ENCODE results near the gene SEBOX. TPM values are rescaled to one million over a fixed set of nuclear protein-coding genes. Genes with fewer than 3 reads are reported as not detected.

Gene SEBOX
- total and polyA plus RNA-seq, 4 experiments from 2014 or later = not detected

- CTCF ChIA-PET (ENCODE audit: partially characterized antibody) = interaction anchor here (1.2 to 4.2 kb wide), 2 partner anchors 8 to 17 kb away, joined by 4 to 19 read pairs; no protein-coding TSS in a partner anchor
Measured at GRCh38 chr17:28399808-28400207, 34.8 kb upstream of the SEBOX start.

GRCh38 chr17:28398280-28398981 lies 33.4 kb upstream of the SEBOX start:
- Mint-ChIP-seq H3K4me3 (no peak overlapping the region), H3K36me3 (peaks cover 9 to 28% of the 10 kb centered on the region in 2 donors), H3K27me3 (no peaks in the 10 kb centered on the region), H3K4me1 (peaks cover 0 to 12% (median 4%) of the 10 kb centered on the region in 4 donors), H3K9me3 (no peaks in the 10 kb centered on the region), H3K27ac (peak overlapping the region; percentile 24 to 65 (median 50))
- no peaks in the 10 kb centered on the region for H3K9me3 ChIP-seq (ENCODE audit: control insufficient read depth in 1 of 2, low read length in 2 of 2)
- no peaks in the 10 kb centered on the region for H3K4me1 ChIP-seq (ENCODE audit: insufficient read depth, low read length)
- intact Hi-C loops (cut with micrococcal nuclease) = no loop called here
- no peak overlapping the region for H3K4me3 ChIP-seq (ENCODE audit: low read length in 2 of 2)
- CTCF ChIA-PET (ENCODE audit: partially characterized antibody) = interaction anchor here (1.9 to 4.2 kb wide), 2 partner anchors 18 kb away, joined by 6 to 19 read pairs; no protein-coding TSS in a partner anchor
- POLR2A ChIA-PET (ENCODE audit: partially characterized antibody) = no interaction called here
- no peak for DNase-seq
- H3K36me3 ChIP-seq (ENCODE audit: insufficient read depth, low read length) = peaks cover 8% of the 10 kb centered on the region
- no peak overlapping the region for H3K27ac ChIP-seq (ENCODE audit: low read depth, low read length)
- H3K27me3 ChIP-seq (ENCODE audit: insufficient read depth, low read length) = no peaks in the 10 kb centered on the region

More at GRCh38 chr17:28399808-28400207, 34.8 kb upstream of the SEBOX start:
- H3K27ac ChIP-seq (ENCODE audit: low read depth, low read length) = no peak overlapping the region
- H3K36me3 Mint-ChIP-seq = peaks cover 0 to 17% of the 10 kb centered on the region in 2 donors
- peaks cover 8% of the 10 kb centered on the region for H3K36me3 ChIP-seq (ENCODE audit: insufficient read depth, low read length)
- no peaks in the 10 kb centered on the region for H3K4me1 ChIP-seq (ENCODE audit: insufficient read depth, low read length)
- DNase-seq = no peak
- no peak overlapping the region for H3K27ac Mint-ChIP-seq
- no peaks in the 10 kb centered on the region for H3K9me3 Mint-ChIP-seq
- no peak overlapping the region for H3K4me3 Mint-ChIP-seq
- peaks cover 0 to 16% (median 8%) of the 10 kb centered on the region in 4 donors for H3K4me1 Mint-ChIP-seq
- H3K27me3 Mint-ChIP-seq = no peaks in the 10 kb centered on the region
- H3K4me3 ChIP-seq (ENCODE audit: low read length in 2 of 2) = no peak overlapping the region
- POLR2A ChIA-PET (ENCODE audit: partially characterized antibody) = interaction anchor here (0.7 kb wide), 1 partner anchor 17 kb away, joined by 3 read pairs; no protein-coding TSS in a partner anchor
- no peaks in the 10 kb centered on the region for H3K9me3 ChIP-seq (ENCODE audit: control insufficient read depth in 1 of 2, low read length in 2 of 2)
- intact Hi-C loops (cut with micrococcal nuclease) = no loop called here
- no peaks in the 10 kb centered on the region for H3K27me3 ChIP-seq (ENCODE audit: insufficient read depth, low read length)

- Histone ChIP-seq H3K4me3 (ENCODE audit: low read length in 2 of 2) (no peak overlapping the region), H3K27me3 (ENCODE audit: insufficient read depth, low read length) (no peaks in the 10 kb centered on the region), H3K4me1 (ENCODE audit: insufficient read depth, low read length) (no peaks in the 10 kb centered on the region), H3K9me3 (ENCODE audit: control insufficient read depth in 1 of 2, low read length in 2 of 2) (no peaks in the 10 kb centered on the region), H3K27ac (ENCODE audit: low read depth, low read length) (no peak overlapping the region), H3K36me3 (ENCODE audit: insufficient read depth, low read length) (peaks cover 12% of the 10 kb centered on the region)
- no peak for DNase-seq
- Mint-ChIP-seq H3K9me3 (no peaks in the 10 kb centered on the region), H3K27me3 (no peaks in the 10 kb centered on the region), H3K4me3 (no peak overlapping the region), H3K27ac (peak overlapping the region in 5 of 7 donors; percentile 24 to 75 (median 54)), H3K36me3 (peaks cover 9 to 28% of the 10 kb centered on the region in 2 donors), H3K4me1 (peaks cover 0 to 10% (median 4%) of the 10 kb centered on the region in 4 donors)
- CTCF ChIA-PET (ENCODE audit: partially characterized antibody) = interaction anchor here (1.9 kb wide), 1 partner anchor 19 kb away, joined by 6 read pairs; no protein-coding TSS in a partner anchor
- POLR2A ChIA-PET (ENCODE audit: partially characterized antibody) = no interaction called here
- intact Hi-C loops (cut with micrococcal nuclease) = no loop called here
Measured at GRCh38 chr17:28397687-28398279, 32.8 kb upstream of the SEBOX start.

GRCh38 chr17:28397275-28397674 lies 32.3 kb upstream of the SEBOX start:
- intact Hi-C loops (cut with micrococcal nuclease) = no loop called here
- no peaks in the 10 kb centered on the region for H3K27me3 ChIP-seq (ENCODE audit: insufficient read depth, low read length)
- Mint-ChIP-seq H3K36me3 (peaks cover 9 to 31% of the 10 kb centered on the region in 2 donors), H3K4me3 (no peak overlapping the region), H3K27ac (peak overlapping the region in 2 of 7 donors; percentile 35 to 54), H3K9me3 (no peaks in the 10 kb centered on the region), H3K4me1 (peaks cover 0 to 4% (median 1%) of the 10 kb centered on the region in 4 donors), H3K27me3 (no peaks in the 10 kb centered on the region)
- no peak overlapping the region for H3K27ac ChIP-seq (ENCODE audit: low read depth, low read length)
- H3K36me3 ChIP-seq (ENCODE audit: insufficient read depth, low read length) = peaks cover 17% of the 10 kb centered on the region
- no peak for DNase-seq
- no peaks in the 10 kb centered on the region for H3K9me3 ChIP-seq (ENCODE audit: control insufficient read depth in 1 of 2, low read length in 2 of 2)
- CTCF ChIA-PET (ENCODE audit: partially characterized antibody) = interaction anchor here (1.9 kb wide), 1 partner anchor 19 kb away, joined by 6 read pairs; no protein-coding TSS in a partner anchor
- POLR2A ChIA-PET (ENCODE audit: partially characterized antibody) = no interaction called here
- H3K4me3 ChIP-seq (ENCODE audit: low read length in 2 of 2) = no peak overlapping the region
- H3K4me1 ChIP-seq (ENCODE audit: insufficient read depth, low read length) = no peaks in the 10 kb centered on the region

GRCh38 chr17:28396635-28397239 lies 31.7 kb upstream of the SEBOX start:
- no peaks in the 10 kb centered on the region for H3K27me3 ChIP-seq (ENCODE audit: insufficient read depth, low read length)
- no peaks in the 10 kb centered on the region for H3K4me1 ChIP-seq (ENCODE audit: insufficient read depth, low read length)
- H3K9me3 Mint-ChIP-seq = no peaks in the 10 kb centered on the region
- no peak overlapping the region for H3K27ac Mint-ChIP-seq
- H3K27ac ChIP-seq (ENCODE audit: low read depth, low read length) = no peak overlapping the region
- POLR2A ChIA-PET (ENCODE audit: partially characterized antibody) = no interaction called here
- no peaks in the 10 kb centered on the region for H3K27me3 Mint-ChIP-seq
- no peak for DNase-seq
- H3K36me3 Mint-ChIP-seq = peaks cover 9 to 33% of the 10 kb centered on the region in 2 donors
- CTCF ChIA-PET (ENCODE audit: partially characterized antibody) = interaction anchor here (1.9 kb wide), 1 partner anchor 20 kb away, joined by 6 read pairs; no protein-coding TSS in a partner anchor
- intact Hi-C loops (cut with micrococcal nuclease) = no loop called here
- H3K4me3 Mint-ChIP-seq = no peak overlapping the region
- H3K4me3 ChIP-seq (ENCODE audit: low read length in 2 of 2) = no peak overlapping the region
- H3K9me3 ChIP-seq (ENCODE audit: control insufficient read depth in 1 of 2, low read length in 2 of 2) = no peaks in the 10 kb centered on the region
- H3K36me3 ChIP-seq (ENCODE audit: insufficient read depth, low read length) = peaks cover 17% of the 10 kb centered on the region
- no peaks in the 10 kb centered on the region for H3K4me1 Mint-ChIP-seq

GRCh38 chr17:28395968-28396367 lies 31.0 kb upstream of the SEBOX start:
- no peaks in the 10 kb centered on the region for H3K9me3 ChIP-seq (ENCODE audit: control insufficient read depth in 1 of 2, low read length in 2 of 2)
- H3K27me3 ChIP-seq (ENCODE audit: insufficient read depth, low read length) = no peaks in the 10 kb centered on the region
- no peak for DNase-seq
- Mint-ChIP-seq H3K27me3 (no peaks in the 10 kb centered on the region), H3K36me3 (peaks cover 16 to 40% of the 10 kb centered on the region in 2 donors), H3K4me3 (no peak overlapping the region), H3K9me3 (no peaks in the 10 kb centered on the region), H3K27ac (peak overlapping the region in 1 of 7 donors; percentile 57), H3K4me1 (no peaks in the 10 kb centered on the region)
- POLR2A ChIA-PET (ENCODE audit: partially characterized antibody) = no interaction called here
- no peak overlapping the region for H3K4me3 ChIP-seq (ENCODE audit: low read length in 2 of 2)
- no peak overlapping the region for H3K27ac ChIP-seq (ENCODE audit: low read depth, low read length)
- CTCF ChIA-PET (ENCODE audit: partially characterized antibody) = no interaction called here
- H3K36me3 ChIP-seq (ENCODE audit: insufficient read depth, low read length) = peaks cover 17% of the 10 kb centered on the region
- H3K4me1 ChIP-seq (ENCODE audit: insufficient read depth, low read length) = no peaks in the 10 kb centered on the region
- intact Hi-C loops (cut with micrococcal nuclease) = no loop called here

GRCh38 chr17:28395426-28395825 lies 30.4 kb upstream of the SEBOX start:
- no peak for DNase-seq
- no peaks in the 10 kb centered on the region for H3K9me3 ChIP-seq (ENCODE audit: control insufficient read depth in 1 of 2, low read length in 2 of 2)
- H3K4me3 Mint-ChIP-seq = no peak overlapping the region
- intact Hi-C loops (cut with micrococcal nuclease) = no loop called here
- no peaks in the 10 kb centered on the region for H3K4me1 ChIP-seq (ENCODE audit: insufficient read depth, low read length)
- H3K27ac ChIP-seq (ENCODE audit: low read depth, low read length) = no peak overlapping the region
- ChIA-PET CTCF (ENCODE audit: partially characterized antibody) (interaction anchor here (0.7 kb wide), 1 partner anchor 124 kb away, joined by 3 read pairs; no protein-coding TSS in a partner anchor), POLR2A (ENCODE audit: partially characterized antibody) (no interaction called here)
- no peaks in the 10 kb centered on the region for H3K9me3 Mint-ChIP-seq
- H3K4me1 Mint-ChIP-seq = no peaks in the 10 kb centered on the region
- H3K27me3 Mint-ChIP-seq = no peaks in the 10 kb centered on the region
- peaks cover 22% of the 10 kb centered on the region for H3K36me3 ChIP-seq (ENCODE audit: insufficient read depth, low read length)
- no peaks in the 10 kb centered on the region for H3K27me3 ChIP-seq (ENCODE audit: insufficient read depth, low read length)
- H3K36me3 Mint-ChIP-seq = peaks cover 22 to 45% of the 10 kb centered on the region in 2 donors
- H3K4me3 ChIP-seq (ENCODE audit: low read length in 2 of 2) = no peak overlapping the region
- peak overlapping the region in 2 of 7 donors; percentile 12 to 57 for H3K27ac Mint-ChIP-seq
